OCI-M1 (cell line): Measurements from ENCODE around the gene CORO6.
A peak's percentile ranks its signal among the peaks of the same experiment; 100 is the strongest.

Experiments
- DNase-seq: peaks from one replicate; lab custom pipeline; 2025; lab: John Stamatoyannopoulos, UW

CORO6 gene

GRCh38 chr17:29577001-29577370 lies 45.7 kb downstream of the CORO6 start:
- DNase-seq: no peak

- no peak for DNase-seq
These were observed 46.3 kb downstream of the CORO6 start for GRCh38 chr17:29576214-29577000.

GRCh38 chr17:29575511-29576213 lies 47.0 kb downstream of the CORO6 start:
- no peak for DNase-seq

- no peak for DNase-seq
These were observed 47.8 kb downstream of the CORO6 start for GRCh38 chr17:29574732-29575510.

- no peak for DNase-seq
These were observed 48.6 kb downstream of the CORO6 start for GRCh38 chr17:29573871-29574731.

- DNase-seq: no peak
These were observed 49.2 kb downstream of the CORO6 start for GRCh38 chr17:29573558-29573869.

- DNase-seq: no peak
These were observed 49.8 kb downstream of the CORO6 start for GRCh38 chr17:29572691-29573557.

GRCh38 chr17:29571883-29572681 lies 50.6 kb downstream of the CORO6 start:
- no peak for DNase-seq

- no peak for DNase-seq
These were observed 51.2 kb downstream of the CORO6 start for GRCh38 chr17:29571486-29571882.

GRCh38 chr17:29570521-29570920 lies 52.2 kb downstream of the CORO6 start:
- no peak for DNase-seq

GRCh38 chr17:29569245-29569950 lies 53.3 kb downstream of the CORO6 start:
- no peak for DNase-seq

GRCh38 chr17:29568331-29569244 lies 54.1 kb downstream of the CORO6 start, which contains the start of gene TP53I13:
Gene TP53I13, plus strand, starts transcription at chr17:29568701. Its CDS starts 58 bp downstream, at chr17:29568759.
- peak; percentile 85 for DNase-seq

- DNase-seq: peak; percentile 75
These were observed 55.0 kb downstream of the CORO6 start for GRCh38 chr17:29567554-29568330.

- DNase-seq: no peak
These were observed 55.5 kb downstream of the CORO6 start for GRCh38 chr17:29567304-29567553.

GRCh38 chr17:29566473-29567303 lies 56.0 kb downstream of the CORO6 start, which contains the start of gene ABHD15:
Gene ABHD15, minus strand, starts transcription at chr17:29567037. Its CDS starts 71 bp downstream, at chr17:29566966.
- peak; percentile 60 for DNase-seq

GRCh38 chr17:29565643-29566472 lies 56.9 kb downstream of the CORO6 start:
- no peak for DNase-seq
